B cell (primary cell): ENCODE results near the gene MYH13. TPM values are rescaled to one million over a fixed set of nuclear protein-coding genes. Genes with fewer than 3 reads are reported as not detected.
"Not testable (repeated sequence)": the region's sequence is repeated elsewhere in the genome, so short reads cannot be mapped to it uniquely, and the experiment has no call there.

ENCODE experiments used
- ATAC-seq: fragments of 200-7000 bp; cut with Tn5 transposase; one replicate; pipeline ENCODE4 v1.10.0; 2021; ENCODE audit warnings: low read depth, mild to moderate bottlenecking, moderate number of reproducible peaks, moderate library complexity
- CTCF ChIA-PET: fragments of 350-600 bp; sonication (Branson Sonifier 250); formaldehyde crosslinking; loops from one replicate; lab custom pipeline; 2021; ENCODE audit warnings: antibody characterized with exemption, inconsistent platforms; lab: Charles Lee
- POLR2A ChIA-PET: fragments of 350-600 bp; sonication (Branson Sonifier 250); formaldehyde crosslinking; loops from one replicate; lab custom pipeline; 2021; ENCODE audit warnings: antibody characterized with exemption; lab: Charles Lee
- DNase-seq: peaks from one replicate; pipeline ENCODE4 v3.0.0; 2013
- H2AFZ ChIP-seq: 2 replicates; pipeline ENCODE4 v1.6.1; 2012; ENCODE audit warnings: mild to moderate bottlenecking, low read depth, low read length; ENCODE audit not compliant: insufficient read depth, poor library complexity, severe bottlenecking
- H3K27ac ChIP-seq, 2 donors: 1 replicate in 1 of 2; 2 replicates in 1 of 2; pipeline ENCODE4 v1.5.1; 2012 to 2013; ENCODE audit warnings: low read length in 2 of 2, mild to moderate bottlenecking in 2 of 2, moderate library complexity in 1 of 2
- H3K27me3 ChIP-seq, 4 experiments: fragments of 200-600 bp in 1 of 4; sonication (generic) in 1 of 4; replicated peaks in 1 of 4; 1 replicate in 2 of 4; 2 replicates in 2 of 4; pipeline versions ENCODE4 v1.6.1 to v1.7.0; 2013 to 2016; ENCODE audit warnings: low read length in 3 of 4, mild to moderate bottlenecking in 2 of 4, mixed read lengths in 1 of 4, moderate library complexity in 1 of 4; ENCODE audit not compliant: insufficient read depth in 4 of 4, control insufficient read depth in 3 of 4; ENCODE audit errors: control extremely low read depth in 1 of 4
- H3K36me3 ChIP-seq, 2 experiments: replicated peaks in 1 of 2; 1 replicate in 1 of 2; 2 replicates in 1 of 2; pipeline versions ENCODE4 v1.6.1 to v1.7.1; 2013; ENCODE audit warnings: low read length in 1 of 2; ENCODE audit not compliant: insufficient read depth in 2 of 2, control insufficient read depth in 1 of 2; ENCODE audit errors: control extremely low read depth in 1 of 2, extremely low read depth in 1 of 2
- H3K4me1 ChIP-seq, 2 donors: fragments of 200-600 bp in 1 of 2; sonication (generic) in 1 of 2; 1 replicate in 1 of 2; 2 replicates in 1 of 2; pipeline versions ENCODE4 v1.5.1 to v1.6.1; 2013 to 2017; ENCODE audit warnings: low read length in 2 of 2; ENCODE audit not compliant: control insufficient read depth in 2 of 2, insufficient read depth in 2 of 2
- H3K4me2 ChIP-seq: replicated peaks from 2 replicates; pipeline ENCODE3; 2012; ENCODE audit warnings: mild to moderate bottlenecking, low read depth, low read length; ENCODE audit not compliant: poor library complexity, severe bottlenecking
- H3K4me3 ChIP-seq, 5 experiments: fragments of 200-600 bp in 1 of 5; sonication (generic) in 1 of 5; 1 replicate in 3 of 5; 2 replicates in 2 of 5; pipeline versions ENCODE4 v1.5.1 to v1.7.0; 2011 to 2016; ENCODE audit warnings: low read length in 4 of 5, mild to moderate bottlenecking in 4 of 5, low read depth in 2 of 5, control low read depth in 1 of 5, moderate library complexity in 1 of 5; ENCODE audit not compliant: insufficient read depth in 1 of 5; ENCODE audit errors: control extremely low read depth in 1 of 5, extremely low read depth in 1 of 5
- H3K79me2 ChIP-seq: fragments of 200-600 bp; sonication (generic); one replicate; pipeline ENCODE4 v1.6.0; 2016; ENCODE audit warnings: low read length; ENCODE audit not compliant: control insufficient read depth, insufficient read depth
- H3K9ac ChIP-seq: fragments of 200-600 bp; sonication (generic); 2 replicates; pipeline ENCODE4 v1.6.1; 2017; ENCODE audit warnings: mild to moderate bottlenecking, low read length, moderate library complexity
- H3K9me3 ChIP-seq, 3 donors: one replicate each; pipeline versions ENCODE4 v1.6.1 to v1.7.1; 2013; ENCODE audit warnings: low read length in 2 of 3; ENCODE audit not compliant: control insufficient read depth in 2 of 3, insufficient read depth in 1 of 3; ENCODE audit errors: control extremely low read depth in 1 of 3
- H4K20me1 ChIP-seq: 2 replicates; pipeline ENCODE4 v1.6.0; 2012; ENCODE audit warnings: mild to moderate bottlenecking, low read length; ENCODE audit not compliant: insufficient read depth, control insufficient read depth, poor library complexity, severe bottlenecking
- H3K27ac Mint-ChIP-seq: one replicate; pipeline ENCODE4 v1.8.0; 2021; ENCODE audit warnings: mixed read lengths
- H3K27me3 Mint-ChIP-seq: one replicate; pipeline ENCODE4 v1.8.0; 2021; ENCODE audit warnings: mixed read lengths
- H3K4me1 Mint-ChIP-seq: one replicate; pipeline ENCODE4 v1.8.0; 2021; ENCODE audit warnings: mixed read lengths
- H3K4me3 Mint-ChIP-seq: one replicate; pipeline ENCODE4 v1.8.0; 2021; ENCODE audit warnings: mixed read lengths
- H3K9me3 Mint-ChIP-seq: one replicate; pipeline ENCODE4 v1.8.0; 2022; ENCODE audit warnings: mixed read lengths; ENCODE audit not compliant: insufficient read depth
- EZH2 ChIP-seq: IDR thresholded peaks from 2 replicates; pipeline ENCODE4 v1.6.1; 2012; ENCODE audit warnings: borderline replicate concordance, low read depth, mild to moderate bottlenecking, moderate library complexity, low read length; ENCODE audit not compliant: insufficient read depth, poor library complexity, severe bottlenecking
- WGBS: methylation state at CpG from one replicate; pipeline ENCODE4 v1.1.5; 2013; ENCODE audit warnings: missing lambda C conversion rate; ENCODE audit not compliant: insufficient coverage; 5-methylcytosine and 5-hydroxymethylcytosine counted together
- intact Hi-C: fragments of 100-400 bp; cut with micrococcal nuclease; formaldehyde crosslinking; loops from one replicate; pipeline ENCODE4 v1.10.0; 2022
- polyA plus RNA-seq: library from polyadenylated mRNA; depleted of rRNA; stranded (reverse); fragments of >200 nt; gene quantifications from 2 replicates; pipeline ENCODE4 v1.2.3, GENCODE V29; 2012
- total RNA-seq, 2 donors: library from RNA; stranded (reverse); fragments of 120-200 nt in 1 of 2; gene quantifications; 1 replicate in 1 of 2; 2 replicates in 1 of 2; pipeline versions ENCODE4 v1.2.3 to v1.2.4, GENCODE V29; 2013 to 2022
- TF ChIP-seq, protein P1 (sequence below): fragments of 200-600 bp; IDR thresholded peaks from one replicate; pipeline ENCODE4 v1.8.0; 2022; ENCODE audit warnings: antibody characterized with exemption, mild to moderate bottlenecking

The MYH13 gene
- total and polyA plus RNA-seq, 2 donors (not counting 1 experiment from before 2014, with no cell fraction given) = not detected

DNA sequence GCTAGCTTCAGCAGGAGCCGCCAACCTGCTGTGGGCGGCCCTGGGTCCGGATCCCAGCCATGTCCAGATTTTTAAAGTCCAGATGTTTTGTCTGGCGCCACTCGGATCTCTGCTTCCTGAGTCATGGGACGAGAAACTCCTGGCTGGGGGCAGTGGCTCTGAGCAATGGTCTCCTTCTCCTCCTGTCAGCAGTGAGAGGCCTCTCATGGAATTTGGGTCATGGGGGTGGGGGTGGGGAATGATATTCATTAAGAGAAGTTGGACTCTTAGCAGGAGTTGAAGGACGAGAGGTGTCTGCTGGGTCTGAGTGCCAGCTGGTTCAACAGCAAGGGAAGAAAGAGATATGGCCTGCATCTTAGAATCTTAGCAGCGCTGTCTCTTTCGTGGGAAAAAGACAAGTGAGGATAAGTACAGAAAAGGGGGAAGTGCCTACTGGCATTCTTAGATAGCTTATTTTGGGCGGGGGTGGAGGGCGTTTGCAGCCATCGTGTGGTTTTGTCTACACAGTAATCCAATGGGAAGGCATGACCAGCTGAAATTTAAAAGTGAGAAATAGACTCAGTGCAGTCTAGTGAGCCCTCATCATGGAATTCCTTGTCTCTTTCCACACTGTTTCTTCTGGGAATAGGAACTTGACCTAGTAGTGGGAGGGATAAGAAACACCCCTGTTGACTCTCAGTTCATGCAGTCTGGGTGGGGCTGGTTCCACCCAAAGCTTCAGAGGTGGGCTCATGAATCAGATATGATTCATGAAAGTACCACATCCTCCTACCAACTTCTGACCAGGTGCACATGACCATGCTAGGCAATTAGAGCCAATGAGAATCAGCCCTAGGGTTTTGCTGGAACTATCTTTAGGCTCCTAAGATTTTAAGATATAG is 80.5 kb downstream of the MYH13 start:
- POLR2A ChIA-PET = no interaction called here
- peaks cover 31% of the 10 kb centered on the region for H3K27me3 Mint-ChIP-seq
- Histone ChIP-seq H3K4me3 (no peak overlapping the region), H3K27ac (no peak overlapping the region), H3K36me3 (no peaks in the 10 kb centered on the region), H3K27me3 (peaks cover 0 to 8% (median 4%) of the 10 kb centered on the region in 4 experiments), H2AFZ (no peak overlapping the region), H3K4me2 (no peak overlapping the region), H3K9me3 (no peaks in the 10 kb centered on the region), H3K79me2 (no peaks in the 10 kb centered on the region), H3K9ac (no peak overlapping the region), H3K4me1 (no peaks in the 10 kb centered on the region), H4K20me1 (no peaks in the 10 kb centered on the region)
- H3K4me1 Mint-ChIP-seq = peaks cover 6% of the 10 kb centered on the region
- CTCF ChIA-PET = no interaction called here
- TF ChIP-seq EZH2 = no peak
- TF ChIP-seq, protein P1, sequence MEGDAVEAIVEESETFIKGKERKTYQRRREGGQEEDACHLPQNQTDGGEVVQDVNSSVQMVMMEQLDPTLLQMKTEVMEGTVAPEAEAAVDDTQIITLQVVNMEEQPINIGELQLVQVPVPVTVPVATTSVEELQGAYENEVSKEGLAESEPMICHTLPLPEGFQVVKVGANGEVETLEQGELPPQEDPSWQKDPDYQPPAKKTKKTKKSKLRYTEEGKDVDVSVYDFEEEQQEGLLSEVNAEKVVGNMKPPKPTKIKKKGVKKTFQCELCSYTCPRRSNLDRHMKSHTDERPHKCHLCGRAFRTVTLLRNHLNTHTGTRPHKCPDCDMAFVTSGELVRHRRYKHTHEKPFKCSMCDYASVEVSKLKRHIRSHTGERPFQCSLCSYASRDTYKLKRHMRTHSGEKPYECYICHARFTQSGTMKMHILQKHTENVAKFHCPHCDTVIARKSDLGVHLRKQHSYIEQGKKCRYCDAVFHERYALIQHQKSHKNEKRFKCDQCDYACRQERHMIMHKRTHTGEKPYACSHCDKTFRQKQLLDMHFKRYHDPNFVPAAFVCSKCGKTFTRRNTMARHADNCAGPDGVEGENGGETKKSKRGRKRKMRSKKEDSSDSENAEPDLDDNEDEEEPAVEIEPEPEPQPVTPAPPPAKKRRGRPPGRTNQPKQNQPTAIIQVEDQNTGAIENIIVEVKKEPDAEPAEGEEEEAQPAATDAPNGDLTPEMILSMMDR = no peak
- no peak for DNase-seq
- no peaks in the 10 kb centered on the region for H3K9me3 Mint-ChIP-seq
- peak; percentile 54 for ATAC-seq
- H3K4me3 Mint-ChIP-seq = no peak overlapping the region
- intact Hi-C loops = no loop called here
- no peak overlapping the region for H3K27ac Mint-ChIP-seq
- WGBS = 72% methylated on average over 12 of the region's 12 CpGs

DNA sequence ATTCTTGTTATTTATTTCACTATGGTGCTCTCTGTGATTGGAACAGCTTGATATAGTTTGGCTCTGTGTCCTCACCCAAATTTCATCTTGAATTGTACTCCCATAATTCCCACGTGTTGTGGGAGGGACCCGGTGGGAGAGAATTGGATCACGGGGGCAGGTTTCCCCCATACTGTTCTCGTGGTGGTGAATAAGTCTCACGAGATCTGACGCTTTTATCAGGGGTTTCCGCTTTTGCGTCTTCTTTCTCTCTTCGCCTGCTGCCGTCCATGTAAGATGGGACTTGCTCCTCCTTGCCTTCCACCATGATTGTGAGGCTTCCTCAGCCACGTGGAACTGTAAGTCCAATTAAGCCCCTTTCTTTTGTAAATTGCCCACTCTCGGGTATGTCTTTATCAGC is 81.2 kb downstream of the MYH13 start:
- H3K9me3 ChIP-seq, H3K9me3 Mint-ChIP-seq, H3K4me3 ChIP-seq, H3K79me2 ChIP-seq, POLR2A ChIA-PET, H3K4me1 ChIP-seq, ATAC-seq, H3K9ac ChIP-seq, H4K20me1 ChIP-seq, H3K4me3 Mint-ChIP-seq, H3K27me3 ChIP-seq, H2AFZ ChIP-seq, intact Hi-C loops, H3K36me3 ChIP-seq, CTCF ChIA-PET, DNase-seq, H3K27ac ChIP-seq, H3K4me1 Mint-ChIP-seq, H3K4me2 ChIP-seq, H3K27ac Mint-ChIP-seq: not testable (repeated sequence)
- H3K27me3 Mint-ChIP-seq = peaks cover 36% of the 10 kb centered on the region
- WGBS = 88% methylated on average over 8 of the region's 12 CpGs
